ENCODE measurements around the gene POMGNT1. TPM values are rescaled to one million over a fixed set of nuclear protein-coding genes. Genes with fewer than 3 reads are reported as not detected.

POMGNT1 gene
- total and polyA plus RNA-seq, 4 donors = 39.8 to 132 (median 108) TPM

- no CpG with 5 or more reads among the region's 1 CpG for WGBS (ENCODE audit: insufficient coverage)
- DNase-seq (ENCODE audit: low read depth in 4 of 6, low spot score in 6 of 6) = no peak
- no peaks in the 10 kb centered on the region for H3K36me3 ChIP-seq (ENCODE audit: control insufficient read depth, insufficient read depth, low read length)
- H3K4me3 ChIP-seq (ENCODE audit: low read depth, low read length) = no peak overlapping the region
- no peak overlapping the region for H3K27ac ChIP-seq (ENCODE audit: low read depth, low read length)
- H3K27me3 ChIP-seq (ENCODE audit: control insufficient read depth, insufficient read depth, low read length) = no peaks in the 10 kb centered on the region
- no peaks in the 10 kb centered on the region for H3K4me1 ChIP-seq (ENCODE audit: control insufficient read depth, insufficient read depth, low read length)
- H3K9me3 ChIP-seq (ENCODE audit: control insufficient read depth, insufficient read depth, low read length) = no peaks in the 10 kb centered on the region
Observed at GRCh38 chr1:46160212-46160611, 38.0 kb downstream of the POMGNT1 start.

- no peaks in the 10 kb centered on the region for H3K4me1 ChIP-seq (ENCODE audit: control insufficient read depth, insufficient read depth, low read length)
Observed at GRCh38 chr1:46159516-46159915, 38.7 kb downstream of the POMGNT1 start.

GRCh38 chr1:46158312-46159281, 39.6 kb downstream of the POMGNT1 start:
- Histone ChIP-seq H3K27ac (ENCODE audit: low read depth, low read length) (no peak overlapping the region), H3K27me3 (ENCODE audit: control insufficient read depth, insufficient read depth, low read length) (no peaks in the 10 kb centered on the region), H3K4me3 (ENCODE audit: low read depth, low read length) (no peak overlapping the region), H3K9me3 (ENCODE audit: control insufficient read depth, insufficient read depth, low read length) (no peaks in the 10 kb centered on the region), H3K4me1 (ENCODE audit: control insufficient read depth, insufficient read depth, low read length) (no peaks in the 10 kb centered on the region), H3K36me3 (ENCODE audit: control insufficient read depth, insufficient read depth, low read length) (no peaks in the 10 kb centered on the region)
- no peak for DNase-seq (ENCODE audit: low read depth in 4 of 6, low spot score in 6 of 6)
- 83% methylated on average over 5 of the region's 13 CpGs for WGBS (ENCODE audit: insufficient coverage)

More at GRCh38 chr1:46159516-46159915, 38.7 kb downstream of the POMGNT1 start:
- DNase-seq (ENCODE audit: low read depth in 4 of 6, low spot score in 6 of 6) = no peak
- Histone ChIP-seq H3K27ac (ENCODE audit: low read depth, low read length) (no peak overlapping the region), H3K27me3 (ENCODE audit: control insufficient read depth, insufficient read depth, low read length) (no peaks in the 10 kb centered on the region), H3K9me3 (ENCODE audit: control insufficient read depth, insufficient read depth, low read length) (no peaks in the 10 kb centered on the region), H3K36me3 (ENCODE audit: control insufficient read depth, insufficient read depth, low read length) (no peaks in the 10 kb centered on the region), H3K4me3 (ENCODE audit: low read depth, low read length) (no peak overlapping the region)
- WGBS (ENCODE audit: insufficient coverage) = 65% methylated on average over 3 of the region's 3 CpGs

- H3K27me3 ChIP-seq (ENCODE audit: control insufficient read depth, insufficient read depth, low read length) = no peaks in the 10 kb centered on the region
- no peaks in the 10 kb centered on the region for H3K36me3 ChIP-seq (ENCODE audit: control insufficient read depth, insufficient read depth, low read length)
- no peaks in the 10 kb centered on the region for H3K4me1 ChIP-seq (ENCODE audit: control insufficient read depth, insufficient read depth, low read length)
- no peak overlapping the region for H3K4me3 ChIP-seq (ENCODE audit: low read depth, low read length)
- H3K27ac ChIP-seq (ENCODE audit: low read depth, low read length) = no peak overlapping the region
- 78% methylated on average over 1 of the region's 1 CpG for WGBS (ENCODE audit: insufficient coverage)
- no peak for DNase-seq (ENCODE audit: low read depth in 4 of 6, low spot score in 6 of 6)
- no peaks in the 10 kb centered on the region for H3K9me3 ChIP-seq (ENCODE audit: control insufficient read depth, insufficient read depth, low read length)
Observed at GRCh38 chr1:46157916-46158311, 40.3 kb downstream of the POMGNT1 start.

GRCh38 chr1:46153732-46154131, 44.5 kb downstream of the POMGNT1 start:
- WGBS (ENCODE audit: insufficient coverage) = 88% methylated on average over 1 of the region's 1 CpG
- DNase-seq (ENCODE audit: low read depth in 4 of 6, low spot score in 6 of 6) = no peak
- H3K27me3 ChIP-seq (ENCODE audit: control insufficient read depth, insufficient read depth, low read length) = no peaks in the 10 kb centered on the region
- H3K27ac ChIP-seq (ENCODE audit: low read depth, low read length) = no peak overlapping the region
- H3K36me3 ChIP-seq (ENCODE audit: control insufficient read depth, insufficient read depth, low read length) = no peaks in the 10 kb centered on the region
- no peaks in the 10 kb centered on the region for H3K9me3 ChIP-seq (ENCODE audit: control insufficient read depth, insufficient read depth, low read length)
- H3K4me3 ChIP-seq (ENCODE audit: low read depth, low read length) = no peak overlapping the region
- no peaks in the 10 kb centered on the region for H3K4me1 ChIP-seq (ENCODE audit: control insufficient read depth, insufficient read depth, low read length)

- 75% methylated on average over 1 of the region's 1 CpG for WGBS (ENCODE audit: insufficient coverage)
- Histone ChIP-seq H3K27me3 (ENCODE audit: control insufficient read depth, insufficient read depth, low read length) (no peaks in the 10 kb centered on the region), H3K9me3 (ENCODE audit: control insufficient read depth, insufficient read depth, low read length) (no peaks in the 10 kb centered on the region), H3K4me3 (ENCODE audit: low read depth, low read length) (no peak overlapping the region), H3K36me3 (ENCODE audit: control insufficient read depth, insufficient read depth, low read length) (no peaks in the 10 kb centered on the region), H3K4me1 (ENCODE audit: control insufficient read depth, insufficient read depth, low read length) (no peaks in the 10 kb centered on the region), H3K27ac (ENCODE audit: low read depth, low read length) (no peak overlapping the region)
- no peak for DNase-seq (ENCODE audit: low read depth in 4 of 6, low spot score in 6 of 6)
Observed at GRCh38 chr1:46153228-46153627, 45.0 kb downstream of the POMGNT1 start.

GRCh38 chr1:46152016-46152415, 46.2 kb downstream of the POMGNT1 start:
- Histone ChIP-seq H3K36me3 (ENCODE audit: control insufficient read depth, insufficient read depth, low read length) (no peaks in the 10 kb centered on the region), H3K27me3 (ENCODE audit: control insufficient read depth, insufficient read depth, low read length) (no peaks in the 10 kb centered on the region), H3K4me1 (ENCODE audit: control insufficient read depth, insufficient read depth, low read length) (no peaks in the 10 kb centered on the region), H3K27ac (ENCODE audit: low read depth, low read length) (no peak overlapping the region), H3K4me3 (ENCODE audit: low read depth, low read length) (no peak overlapping the region), H3K9me3 (ENCODE audit: control insufficient read depth, insufficient read depth, low read length) (no peaks in the 10 kb centered on the region)
- 100% methylated on average over 2 of the region's 3 CpGs for WGBS (ENCODE audit: insufficient coverage)
- DNase-seq (ENCODE audit: low read depth in 4 of 6, low spot score in 6 of 6) = no peak

- Histone ChIP-seq H3K4me1 (ENCODE audit: control insufficient read depth, insufficient read depth, low read length) (no peaks in the 10 kb centered on the region), H3K36me3 (ENCODE audit: control insufficient read depth, insufficient read depth, low read length) (no peaks in the 10 kb centered on the region)
- no CpG with 5 or more reads among the region's 2 CpGs for WGBS (ENCODE audit: insufficient coverage)
Observed at GRCh38 chr1:46150085-46150484, 48.1 kb downstream of the POMGNT1 start.

GRCh38 chr1:46148318-46148717, 49.9 kb downstream of the POMGNT1 start:
- no peaks in the 10 kb centered on the region for H3K27me3 ChIP-seq (ENCODE audit: control insufficient read depth, insufficient read depth, low read length)
- H3K4me3 ChIP-seq (ENCODE audit: low read depth, low read length) = no peak overlapping the region
- no peaks in the 10 kb centered on the region for H3K36me3 ChIP-seq (ENCODE audit: control insufficient read depth, insufficient read depth, low read length)
- no peaks in the 10 kb centered on the region for H3K4me1 ChIP-seq (ENCODE audit: control insufficient read depth, insufficient read depth, low read length)
- 79% methylated on average over 2 of the region's 2 CpGs for WGBS (ENCODE audit: insufficient coverage)
- H3K9me3 ChIP-seq (ENCODE audit: control insufficient read depth, insufficient read depth, low read length) = no peaks in the 10 kb centered on the region
- DNase-seq (ENCODE audit: low read depth in 4 of 6, low spot score in 6 of 6) = no peak
- H3K27ac ChIP-seq (ENCODE audit: low read depth, low read length) = no peak overlapping the region

More at GRCh38 chr1:46150085-46150484, 48.1 kb downstream of the POMGNT1 start:
- no peak overlapping the region for H3K4me3 ChIP-seq (ENCODE audit: low read depth, low read length)
- DNase-seq (ENCODE audit: low read depth in 4 of 6, low spot score in 6 of 6) = no peak
- H3K9me3 ChIP-seq (ENCODE audit: control insufficient read depth, insufficient read depth, low read length) = no peaks in the 10 kb centered on the region
- H3K27ac ChIP-seq (ENCODE audit: low read depth, low read length) = no peak overlapping the region
- H3K27me3 ChIP-seq (ENCODE audit: control insufficient read depth, insufficient read depth, low read length) = no peaks in the 10 kb centered on the region

All from spinal cord (tissue), 10 donors.